Measurements from ENCODE around the gene ZKSCAN4.

The ZKSCAN4 gene

DNA sequence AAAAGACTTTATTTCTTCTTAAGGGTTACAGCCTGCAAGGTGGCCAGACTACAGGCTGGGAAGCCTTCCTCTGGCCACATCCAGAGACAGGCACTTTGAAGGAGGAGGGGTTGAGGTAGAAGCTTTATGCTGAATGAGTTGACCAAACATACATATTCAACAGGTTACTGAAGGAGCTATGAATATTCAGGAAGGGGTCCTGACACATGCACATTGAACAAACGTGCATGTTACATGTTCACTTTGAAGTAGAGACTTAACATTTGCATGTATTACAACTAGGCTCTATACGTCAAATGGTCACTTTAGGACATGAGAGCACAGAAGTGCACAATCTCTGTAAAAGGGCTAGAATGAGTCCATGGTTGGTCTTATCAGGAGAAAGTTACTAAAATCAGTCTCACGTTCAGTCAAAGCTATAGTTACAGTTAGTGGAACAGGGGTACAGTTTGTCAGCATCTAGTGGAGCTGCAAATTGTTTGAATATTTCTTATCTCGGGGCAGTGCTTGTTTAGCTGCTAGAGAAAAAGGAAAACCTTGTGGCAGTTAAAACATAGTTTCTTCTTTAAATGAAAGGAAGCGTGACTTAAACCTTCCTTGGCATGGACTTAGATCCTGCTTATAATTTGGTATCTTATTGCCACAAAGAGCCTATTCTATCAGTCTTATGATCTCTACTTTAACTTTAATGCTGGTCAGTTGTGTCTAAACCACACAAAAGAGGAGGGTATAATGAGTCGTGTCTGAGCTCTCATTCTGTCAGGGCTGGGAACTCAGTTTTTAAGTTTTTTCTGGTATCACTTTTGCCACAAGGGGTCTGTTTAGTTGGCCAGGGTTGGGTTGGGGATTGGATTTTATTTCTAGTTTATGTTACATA lies 31.6 kb downstream of the ZKSCAN4 start:
- H3K36me3 ChIP-seq = peaks cover 4% of the 10 kb centered on the region; the same call in 1 of the 2 replicates

GRCh38 chr6:28218312-28219248 lies 33.5 kb downstream of the ZKSCAN4 start:
- peak overlapping the region; percentile 36 for H3K4me3 ChIP-seq (ENCODE audit: low read depth, low read length)
- no peaks in the 10 kb centered on the region for H3K36me3 ChIP-seq
- H3K9me3 ChIP-seq (ENCODE audit: severe bottlenecking) = no peaks in the 10 kb centered on the region
- H3K27ac ChIP-seq = no peak overlapping the region
- H3K27me3 ChIP-seq (ENCODE audit: insufficient read depth, low read depth, severe bottlenecking) = no peaks in the 10 kb centered on the region
- DNase-seq = peak; percentile 63
- TF ChIP-seq CTCF (IDR thresholded peaks at IDR 0.05; ENCODE audit: low read depth, low read length) = no peak

More for the DNA sequence above, 31.6 kb downstream of the ZKSCAN4 start:
- no peaks in the 10 kb centered on the region for H3K9me3 ChIP-seq (ENCODE audit: severe bottlenecking)
- TF ChIP-seq CTCF (IDR thresholded peaks at IDR 0.05; ENCODE audit: low read depth, low read length) = no peak
- no peaks in the 10 kb centered on the region for H3K27me3 ChIP-seq (ENCODE audit: insufficient read depth, low read depth, severe bottlenecking)
- no peak for DNase-seq
- no peak overlapping the region for H3K27ac ChIP-seq
- no peak overlapping the region for H3K4me3 ChIP-seq (ENCODE audit: low read depth, low read length)

DNA sequence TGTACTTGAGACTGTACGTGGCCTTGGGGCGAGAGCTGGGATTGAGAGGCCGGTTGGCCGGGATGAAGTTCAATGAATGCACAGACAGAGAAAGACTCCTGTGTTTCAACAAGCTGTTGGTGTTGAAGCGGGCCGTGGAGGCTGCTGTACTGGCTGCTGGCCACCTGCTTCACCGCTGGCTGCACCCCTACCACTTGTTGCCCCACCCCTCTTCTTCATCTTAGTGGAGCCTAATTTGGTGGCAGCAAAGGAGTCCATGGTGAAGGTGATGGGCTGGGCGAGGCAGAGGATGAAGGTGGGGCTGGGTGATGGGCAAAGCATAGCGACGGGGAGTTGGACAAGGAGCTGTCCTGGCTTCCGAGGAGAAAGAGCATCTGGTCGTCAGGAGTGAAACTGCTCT lies 34.2 kb downstream of the ZKSCAN4 start:
- H3K27ac ChIP-seq = no peak overlapping the region
- no peaks in the 10 kb centered on the region for H3K36me3 ChIP-seq
- TF ChIP-seq CTCF (IDR thresholded peaks at IDR 0.05; ENCODE audit: low read depth, low read length) = no peak
- H3K27me3 ChIP-seq (ENCODE audit: insufficient read depth, low read depth, severe bottlenecking) = no peaks in the 10 kb centered on the region
- no peak overlapping the region for H3K4me3 ChIP-seq (ENCODE audit: low read depth, low read length)
- no peaks in the 10 kb centered on the region for H3K9me3 ChIP-seq (ENCODE audit: severe bottlenecking)
- no peak for DNase-seq

GRCh38 chr6:28215425-28215824 lies 36.6 kb downstream of the ZKSCAN4 start:
- no peaks in the 10 kb centered on the region for H3K27me3 ChIP-seq (ENCODE audit: insufficient read depth, low read depth, severe bottlenecking)
- TF ChIP-seq CTCF (IDR thresholded peaks at IDR 0.05; ENCODE audit: low read depth, low read length) = no peak
- no peaks in the 10 kb centered on the region for H3K36me3 ChIP-seq
- no peak overlapping the region for H3K27ac ChIP-seq
- no peaks in the 10 kb centered on the region for H3K9me3 ChIP-seq (ENCODE audit: severe bottlenecking)
- DNase-seq = no peak
- H3K4me3 ChIP-seq (ENCODE audit: low read depth, low read length) = no peak overlapping the region

DNA sequence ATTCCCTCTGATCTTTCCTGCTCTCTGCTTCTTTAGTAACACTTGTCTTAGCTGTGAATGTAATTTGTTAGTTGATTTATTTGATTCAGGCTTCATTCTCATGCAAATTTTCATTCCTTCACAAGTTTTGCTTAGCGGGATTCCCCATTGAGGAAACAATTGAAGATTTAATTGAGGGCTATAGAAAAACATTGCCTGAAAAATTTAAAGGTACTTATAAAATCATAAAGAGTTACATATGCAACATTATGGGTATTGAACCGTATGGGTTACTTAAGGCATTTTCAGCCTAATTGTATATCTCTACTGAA lies 38.9 kb downstream of the ZKSCAN4 start:
- no peak for DNase-seq
- Histone ChIP-seq H3K36me3 (no peaks in the 10 kb centered on the region), H3K27ac (no peak overlapping the region), H3K4me3 (ENCODE audit: low read depth, low read length) (no peak overlapping the region), H3K9me3 (ENCODE audit: severe bottlenecking) (no peaks in the 10 kb centered on the region), H3K27me3 (ENCODE audit: insufficient read depth, low read depth, severe bottlenecking) (no peaks in the 10 kb centered on the region)
- no peak for TF ChIP-seq CTCF (IDR thresholded peaks at IDR 0.05; ENCODE audit: low read depth, low read length)

All from WERI-Rb-1 (cell line).